Sigmoid colon (tissue), 4 donors: ENCODE measurements around the gene DGKE.

ENCODE experiments used
- POLR2A ChIP-seq, 2 donors: fragments of 450-650 bp; IDR thresholded peaks; one replicate each; pipeline ENCODE4 v1.6.1; 2016; ENCODE audit warnings: antibody characterized with exemption in 2 of 2, mild to moderate bottlenecking in 2 of 2, moderate library complexity in 2 of 2
- POLR2AphosphoS5 ChIP-seq, 4 donors: sonication (generic); formaldehyde crosslinking; IDR thresholded peaks; one replicate each; pipeline ENCODE4 v1.6.1; 2017; ENCODE audit warnings: antibody characterized with exemption in 4 of 4

- no peak for TF ChIP-seq POLR2A (IDR thresholded peaks at IDR 0.05)
- TF ChIP-seq POLR2AphosphoS5 (IDR thresholded peaks at IDR 0.05): no peak
These were observed 46.2 kb downstream of the DGKE start for GRCh38 chr17:56880133-56880532.
